BLaER1 treated with 17β-estradiol and CSF1 and Interleukin-3, amounts not matched to agents 10 nM and 100 nM (cell line): ENCODE measurements around the gene AASS.

Source experiments
- H3K27ac ChIP-seq, 11 experiments: shearing (Covaris generic); formaldehyde crosslinking; 2 replicates each; pipeline ENCODE4 v1.8.1; 2022
- H3K27me3 ChIP-seq, 11 experiments: shearing (Covaris generic); formaldehyde crosslinking; 2 replicates each; pipeline ENCODE4 v1.8.1; 2022
- H3K36me3 ChIP-seq, 11 experiments: shearing (Covaris generic); formaldehyde crosslinking; 2 replicates each; pipeline ENCODE4 v1.8.1; 2022
- H3K4me1 ChIP-seq, 10 experiments: shearing (Covaris generic); formaldehyde crosslinking; 2 replicates each; pipeline ENCODE4 v1.8.1; 2022
- H3K4me2 ChIP-seq, 11 experiments: shearing (Covaris generic); formaldehyde crosslinking; 2 replicates each; pipeline ENCODE4 v1.8.1; 2022
- H3K4me3 ChIP-seq, 10 experiments: shearing (Covaris generic); formaldehyde crosslinking; 2 replicates each; pipeline ENCODE4 v1.8.1; 2022
- H3K9ac ChIP-seq, 11 experiments: shearing (Covaris generic); formaldehyde crosslinking; 2 replicates each; pipeline ENCODE4 v1.8.1; 2022
- H3K9me3 ChIP-seq, 11 experiments: shearing (Covaris generic); formaldehyde crosslinking; replicated peaks in 1 of 11; 2 replicates each; pipeline ENCODE4 v1.8.1; 2022
- H4K20me1 ChIP-seq, 11 experiments: shearing (Covaris generic); formaldehyde crosslinking; 2 replicates each; pipeline ENCODE4 v1.8.1; 2022
- Cebpa-rat ChIP-seq, 11 experiments: shearing (Covaris generic); IDR thresholded peaks; 2 replicates each; pipeline ENCODE4 v1.8.1; 2022

AASS gene

DNA sequence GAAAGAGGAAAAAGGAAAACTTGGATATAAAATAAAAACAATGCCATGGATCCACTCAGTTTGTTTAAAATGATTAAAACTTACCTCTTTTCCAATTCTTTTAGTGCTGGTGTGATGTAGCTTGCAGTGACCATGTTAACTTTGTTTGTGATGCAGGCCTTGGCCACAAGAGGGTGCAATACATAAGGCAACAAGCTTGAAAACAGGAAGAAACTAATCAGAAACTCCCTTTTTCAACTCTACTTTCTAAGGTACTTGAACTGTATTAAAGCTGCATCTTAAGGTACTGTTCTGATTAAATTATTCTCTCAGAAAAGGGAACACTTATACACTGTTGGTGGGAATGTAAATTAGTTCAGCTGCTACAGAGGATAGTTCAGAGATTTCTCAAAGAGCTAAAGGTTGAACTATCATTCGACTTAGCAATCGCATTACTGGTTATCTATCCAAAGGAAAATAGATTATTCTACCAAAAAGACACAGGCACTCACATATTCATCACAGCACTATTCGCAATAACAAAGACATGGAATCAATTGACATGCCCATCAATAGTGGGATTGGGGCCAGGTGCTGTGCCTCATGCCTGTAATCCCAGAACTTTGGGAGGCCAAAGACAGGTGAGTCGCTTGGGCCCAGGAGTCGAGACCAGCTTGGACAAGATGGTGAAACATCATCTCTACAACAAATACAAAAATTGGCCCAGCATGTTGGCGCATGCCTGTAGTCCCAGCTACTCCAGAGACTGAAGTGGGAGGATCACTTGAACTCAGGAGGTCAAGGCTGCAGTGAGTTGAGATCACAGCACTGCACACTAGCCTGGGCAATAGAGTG lies 50.9 kb downstream of the AASS start:
- no peaks in the 10 kb centered on the region for H3K4me1 ChIP-seq
- H3K36me3 ChIP-seq: peaks cover 0 to 39% (median 17%) of the 10 kb centered on the region in 11 experiments; a peak in 16 of 22 replicates
- no peak overlapping the region for H3K4me3 ChIP-seq
- no peak overlapping the region for H3K4me2 ChIP-seq
- no peak overlapping the region for H3K27ac ChIP-seq
- H3K27me3 ChIP-seq: no peaks in the 10 kb centered on the region
- H3K9me3 ChIP-seq: no peaks in the 10 kb centered on the region
- no peak for TF ChIP-seq Cebpa-rat (IDR thresholded peaks at IDR 0.05)
- no peak overlapping the region for H3K9ac ChIP-seq
- no peaks in the 10 kb centered on the region for H4K20me1 ChIP-seq

DNA sequence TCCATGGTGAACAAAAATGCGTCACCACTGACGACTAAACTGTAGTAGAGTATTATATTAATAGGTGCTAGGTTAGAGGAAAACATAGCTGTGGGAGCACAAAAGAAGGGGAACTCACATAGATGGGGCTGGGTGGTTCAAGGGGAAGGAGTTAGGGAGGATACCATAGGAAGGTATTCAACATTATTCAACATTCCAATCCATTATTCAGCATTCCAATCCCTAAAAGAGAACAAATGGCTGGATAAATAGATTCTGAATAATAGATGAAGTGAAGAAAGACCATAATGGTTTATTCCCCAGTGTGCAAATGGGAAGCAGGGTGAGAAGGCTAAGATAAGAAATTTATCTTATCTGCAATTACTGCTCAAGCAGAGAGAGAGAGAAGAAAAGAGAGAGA lies 61.4 kb downstream of the AASS start:
- Histone ChIP-seq H3K9me3 (peaks cover 0 to 17% (median 8%) of the 10 kb centered on the region in 11 experiments; a peak in 12 of 22 replicates), H3K4me2 (no peak overlapping the region), H3K4me1 (peaks cover 0 to 3% (median 2%) of the 10 kb centered on the region in 10 experiments; a peak in 11 of 20 replicates), H3K27ac (no peak overlapping the region), H3K9ac (no peak overlapping the region), H3K36me3 (peaks cover 37 to 90% (median 62%) of the 10 kb centered on the region in 11 experiments), H3K27me3 (no peaks in the 10 kb centered on the region), H4K20me1 (no peaks in the 10 kb centered on the region), H3K4me3 (no peak overlapping the region)
- no peak for TF ChIP-seq Cebpa-rat (IDR thresholded peaks at IDR 0.05)

DNA sequence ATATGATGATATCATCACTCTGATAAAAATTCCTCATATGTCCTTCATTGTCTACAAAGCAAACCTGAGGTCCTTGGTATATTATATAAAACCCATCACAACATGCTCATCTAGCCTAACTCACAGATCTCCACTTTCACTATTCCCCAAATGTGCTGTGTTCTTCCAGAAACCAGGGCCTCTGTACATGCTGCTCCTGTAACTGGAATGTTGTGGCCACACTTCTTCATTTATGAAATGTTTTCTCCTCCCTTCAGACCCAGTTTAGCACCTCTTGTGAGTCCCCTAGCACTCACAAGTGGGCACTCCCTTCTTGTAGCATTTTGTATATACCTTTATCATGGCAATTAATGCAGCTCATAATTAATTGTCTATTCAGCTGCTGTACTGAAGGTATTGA lies 61.9 kb downstream of the AASS start:
- Histone ChIP-seq H3K4me2 (no peak overlapping the region), H3K4me3 (no peak overlapping the region), H3K4me1 (peaks cover 0 to 8% (median 6%) of the 10 kb centered on the region in 10 experiments; a peak in 14 of 20 replicates), H4K20me1 (no peaks in the 10 kb centered on the region), H3K36me3 (peaks cover 42 to 92% (median 67%) of the 10 kb centered on the region in 11 experiments), H3K9ac (no peak overlapping the region), H3K27me3 (no peaks in the 10 kb centered on the region), H3K9me3 (peaks cover 0 to 21% (median 12%) of the 10 kb centered on the region in 11 experiments; a peak in 12 of 22 replicates), H3K27ac (no peak overlapping the region)
- TF ChIP-seq Cebpa-rat (IDR thresholded peaks at IDR 0.05): no peak

DNA sequence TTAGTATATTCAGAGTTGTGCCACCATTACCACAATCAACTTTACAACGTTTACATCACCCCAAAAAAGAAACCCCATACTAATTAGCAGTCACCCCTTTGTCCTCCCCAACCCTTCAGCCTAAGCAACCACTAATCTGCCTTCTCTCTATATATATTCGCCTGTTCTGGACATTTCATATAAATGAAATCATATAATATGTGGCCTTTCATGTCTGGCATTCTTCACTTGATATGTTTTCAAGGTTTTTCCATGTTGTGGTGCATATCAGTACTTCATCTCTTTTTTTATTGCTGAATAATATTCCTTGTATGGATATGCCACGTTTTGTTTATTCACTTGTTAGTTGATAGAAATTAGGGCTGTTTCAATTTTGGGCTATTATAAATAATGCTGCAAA lies 70.4 kb downstream of the AASS start:
- Histone ChIP-seq H3K4me1 (peaks cover 0 to 11% (median 7%) of the 10 kb centered on the region in 10 experiments; a peak in 14 of 20 replicates), H3K27ac (no peak overlapping the region), H3K9ac (no peak overlapping the region), H3K9me3 (peaks cover 0 to 16% (median 12%) of the 10 kb centered on the region in 11 experiments; a peak in 12 of 22 replicates), H3K27me3 (no peaks in the 10 kb centered on the region), H3K4me2 (no peak overlapping the region), H4K20me1 (no peaks in the 10 kb centered on the region), H3K36me3 (peaks cover 30 to 46% (median 40%) of the 10 kb centered on the region in 11 experiments), H3K4me3 (no peak overlapping the region)
- TF ChIP-seq Cebpa-rat (IDR thresholded peaks at IDR 0.05): no peak

DNA sequence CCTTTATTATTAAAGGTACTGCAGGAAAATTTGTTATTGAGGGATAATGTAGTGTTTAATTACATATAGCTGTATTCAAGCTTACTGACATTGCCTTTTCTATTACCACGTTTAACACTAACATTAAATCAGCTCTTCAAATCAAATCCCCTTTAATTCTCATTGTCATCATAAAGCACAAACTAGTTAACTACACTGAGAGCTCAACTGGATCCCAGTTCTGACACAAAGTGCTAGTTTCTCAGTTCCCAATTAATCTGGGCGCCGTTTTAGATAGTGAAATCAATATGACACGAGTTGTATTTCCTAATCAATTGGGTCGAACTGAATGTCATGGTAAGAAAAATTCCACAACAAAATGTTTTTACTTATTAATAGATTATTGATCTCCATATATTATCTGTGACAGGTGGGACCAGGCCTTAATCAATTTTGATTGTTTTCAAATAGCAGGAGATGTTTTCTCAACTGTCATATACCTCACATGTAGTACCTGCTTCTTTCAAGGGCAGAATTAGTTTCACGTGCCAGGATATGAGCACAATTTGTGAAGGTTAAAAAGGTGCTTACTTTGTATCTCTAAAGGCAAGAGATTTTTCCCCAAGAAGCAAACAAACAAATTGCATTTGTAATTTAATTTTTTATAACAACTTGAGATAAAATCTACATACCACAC lies 71.0 kb downstream of the AASS start:
- Histone ChIP-seq H3K4me2 (no peak overlapping the region), H3K9ac (no peak overlapping the region), H3K4me1 (peaks cover 0 to 11% (median 7%) of the 10 kb centered on the region in 10 experiments; a peak in 14 of 20 replicates), H3K27me3 (no peaks in the 10 kb centered on the region), H3K27ac (no peak overlapping the region), H3K4me3 (no peak overlapping the region), H4K20me1 (no peaks in the 10 kb centered on the region), H3K36me3 (peaks cover 24 to 40% (median 34%) of the 10 kb centered on the region in 11 experiments), H3K9me3 (peaks cover 0 to 10% (median 8%) of the 10 kb centered on the region in 11 experiments; a peak in 11 of 22 replicates)
- TF ChIP-seq Cebpa-rat (IDR thresholded peaks at IDR 0.05): no peak

DNA sequence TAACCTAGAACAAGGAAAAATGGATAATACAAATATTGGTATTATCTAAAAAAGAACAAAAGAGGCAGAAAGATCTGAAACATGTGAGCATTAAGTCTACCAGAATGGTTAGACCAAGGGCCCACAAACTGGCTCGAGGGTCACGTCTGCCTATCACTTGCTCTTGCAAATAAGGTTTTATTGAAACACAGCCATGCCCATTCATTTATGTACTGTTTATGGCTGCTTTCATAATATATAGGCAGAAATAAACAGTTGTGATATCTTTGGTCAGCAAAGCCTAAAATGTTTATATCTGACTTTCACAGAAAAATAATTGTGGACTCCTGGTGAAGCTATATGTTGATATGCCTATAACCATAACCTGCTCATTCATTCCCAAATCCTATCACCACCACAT lies 71.8 kb downstream of the AASS start:
- Histone ChIP-seq H3K27ac (no peak overlapping the region), H3K4me3 (no peak overlapping the region), H3K4me2 (no peak overlapping the region), H3K9me3 (peaks cover 0 to 4% (median under 1%) of the 10 kb centered on the region in 11 experiments; a peak in 9 of 22 replicates), H3K4me1 (peaks cover 0 to 4% (median under 1%) of the 10 kb centered on the region in 10 experiments; a peak in 13 of 20 replicates), H4K20me1 (no peaks in the 10 kb centered on the region), H3K27me3 (no peaks in the 10 kb centered on the region), H3K36me3 (peaks cover 16 to 32% (median 27%) of the 10 kb centered on the region in 11 experiments; a peak in 21 of 22 replicates), H3K9ac (no peak overlapping the region)
- no peak for TF ChIP-seq Cebpa-rat (IDR thresholded peaks at IDR 0.05)

DNA sequence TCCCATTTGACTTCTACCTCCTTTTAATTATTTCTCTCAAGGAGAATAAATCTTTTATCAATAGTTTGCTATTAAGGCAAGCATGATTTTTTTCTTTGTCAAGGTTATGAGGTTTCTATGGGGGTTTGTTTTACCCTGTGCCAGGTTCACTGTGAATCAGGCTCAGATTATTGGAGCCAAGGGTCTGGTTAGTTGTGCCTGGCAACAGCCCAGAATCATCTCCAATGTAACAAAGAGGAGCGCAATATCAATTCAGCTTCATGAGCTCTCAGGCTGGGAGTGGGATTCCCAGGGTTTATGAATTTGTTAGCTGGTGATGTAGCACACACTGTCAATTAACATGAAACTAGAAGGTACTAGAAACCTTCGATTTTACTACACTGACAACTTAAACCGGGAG lies 73.2 kb downstream of the AASS start:
- Histone ChIP-seq H3K4me2 (no peak overlapping the region), H3K36me3 (peaks cover 5 to 18% (median 15%) of the 10 kb centered on the region in 11 experiments; a peak in 16 of 22 replicates), H3K4me1 (no peaks in the 10 kb centered on the region), H4K20me1 (no peaks in the 10 kb centered on the region), H3K9me3 (peaks cover 0 to 4% (median 0%) of the 10 kb centered on the region in 11 experiments; a peak in 1 of 22 replicates), H3K27me3 (no peaks in the 10 kb centered on the region), H3K27ac (no peak overlapping the region), H3K9ac (no peak overlapping the region), H3K4me3 (no peak overlapping the region)
- TF ChIP-seq Cebpa-rat (IDR thresholded peaks at IDR 0.05): no peak

DNA sequence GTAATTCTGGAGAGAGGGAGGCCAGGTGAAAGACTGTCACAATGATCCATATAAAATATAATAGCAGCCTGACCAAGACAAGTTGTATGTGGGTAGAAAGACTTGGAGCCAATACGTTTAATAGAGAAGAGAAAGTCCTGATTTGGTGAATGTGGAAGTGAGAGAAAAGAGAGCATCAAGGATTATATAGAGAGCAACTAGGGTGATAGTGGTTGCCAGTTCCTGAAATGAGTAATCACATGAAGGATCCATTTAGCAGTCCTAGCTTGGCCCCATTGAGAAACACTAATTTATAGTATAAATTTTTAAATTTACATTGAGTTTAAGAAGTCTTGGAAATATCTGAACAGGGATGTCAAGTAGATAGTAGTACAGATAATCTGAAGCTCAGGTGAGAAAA lies 74.0 kb downstream of the AASS start:
- Histone ChIP-seq H3K4me1 (no peaks in the 10 kb centered on the region), H3K9ac (no peak overlapping the region), H3K27me3 (no peaks in the 10 kb centered on the region), H3K4me3 (no peak overlapping the region), H3K27ac (no peak overlapping the region), H3K4me2 (no peak overlapping the region), H3K9me3 (no peaks in the 10 kb centered on the region; a peak in 1 of 22 replicates), H4K20me1 (no peaks in the 10 kb centered on the region), H3K36me3 (peaks cover 5 to 11% (median 10%) of the 10 kb centered on the region in 11 experiments; a peak in 14 of 22 replicates)
- TF ChIP-seq Cebpa-rat (IDR thresholded peaks at IDR 0.05): no peak

DNA sequence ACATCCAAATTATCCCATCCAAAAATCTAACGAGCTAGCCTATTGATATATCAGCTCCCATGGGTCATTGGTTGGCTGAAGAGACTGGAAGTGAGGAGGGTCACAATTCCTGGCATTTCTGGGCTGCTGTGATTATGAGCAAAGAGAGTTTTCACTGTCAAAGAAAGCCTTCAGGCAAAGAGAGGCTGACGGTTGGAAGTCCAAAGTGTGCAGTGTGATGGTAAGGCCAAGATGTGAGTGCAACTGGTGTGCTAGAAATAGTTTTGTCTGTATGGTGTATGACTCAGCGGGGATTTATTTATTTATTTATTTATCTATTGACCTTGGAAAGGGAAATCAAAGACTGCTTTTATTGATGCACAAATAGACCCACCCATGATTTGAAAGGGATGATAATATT lies 75.0 kb downstream of the AASS start:
- no peaks in the 10 kb centered on the region for H3K4me1 ChIP-seq
- no peak overlapping the region for H3K9ac ChIP-seq
- H3K27ac ChIP-seq: no peak overlapping the region
- H3K27me3 ChIP-seq: no peaks in the 10 kb centered on the region
- H4K20me1 ChIP-seq: no peaks in the 10 kb centered on the region
- no peak for TF ChIP-seq Cebpa-rat (IDR thresholded peaks at IDR 0.05)
- no peaks in the 10 kb centered on the region for H3K9me3 ChIP-seq
- peaks cover 0 to 6% (median 3%) of the 10 kb centered on the region in 11 experiments; a peak in 4 of 22 replicates for H3K36me3 ChIP-seq
- no peak overlapping the region for H3K4me3 ChIP-seq
- no peak overlapping the region for H3K4me2 ChIP-seq
